Transverse colon (tissue), 4 donors: ENCODE measurements around the gene PRR7. TPM values are rescaled to one million over a fixed set of nuclear protein-coding genes. Genes with fewer than 3 reads are reported as not detected.

ENCODE experiments used
- DNase-seq: peaks from one replicate; pipeline ENCODE4 v3.0.0-alpha.2; 2019
- H3K27ac ChIP-seq, 4 donors: fragments of 200-600 bp; sonication (generic); 2 replicates each; pipeline ENCODE4 v1.5.1; 2016 to 2018; ENCODE audit warnings: inconsistent platforms in 4 of 4
- H3K27me3 ChIP-seq: fragments of 200-600 bp; sonication (generic); 2 replicates; pipeline ENCODE4 v1.5.1; 2017; ENCODE audit warnings: inconsistent platforms
- H3K36me3 ChIP-seq, 4 donors: fragments of 200-600 bp; sonication (generic); 2 replicates each; pipeline ENCODE4 v1.5.1; 2017 to 2019; ENCODE audit warnings: inconsistent platforms in 4 of 4
- H3K4me1 ChIP-seq, 4 donors: fragments of 200-600 bp; sonication (generic); 2 replicates each; pipeline ENCODE4 v1.5.1; 2017 to 2020; ENCODE audit warnings: inconsistent platforms in 4 of 4
- H3K4me3 ChIP-seq, 4 donors: fragments of 200-600 bp; sonication (generic); 1 replicate in 1 of 4; 2 replicates in 3 of 4; pipeline versions ENCODE4 v1.5.1 to v1.6.1; 2017 to 2019; ENCODE audit warnings: inconsistent platforms in 4 of 4
- H3K9me3 ChIP-seq, 2 donors: fragments of 200-600 bp; sonication (generic); 2 replicates each; pipeline ENCODE4 v1.5.1; 2017 to 2019; ENCODE audit warnings: inconsistent platforms in 2 of 2
- CTCF ChIP-seq, 5 experiments: fragments of 200-600 bp in 3 of 5; fragments of 450-650 bp in 2 of 5; sonication (generic) in 3 of 5; IDR thresholded peaks; 1 replicate in 2 of 5; 2 replicates in 3 of 5; pipeline ENCODE4 v1.5.1; 2016 to 2017; ENCODE audit warnings: antibody characterized with exemption in 5 of 5, inconsistent platforms in 3 of 5, mild to moderate bottlenecking in 2 of 5, moderate library complexity in 1 of 5
- EP300 ChIP-seq: sonication (generic); formaldehyde crosslinking; IDR thresholded peaks from one replicate; pipeline ENCODE4 v1.6.1; 2017; ENCODE audit warnings: antibody characterized with exemption, low read depth
- POLR2A ChIP-seq: fragments of 450-650 bp; IDR thresholded peaks from one replicate; pipeline ENCODE4 v1.6.1; 2016; ENCODE audit warnings: antibody characterized with exemption, mild to moderate bottlenecking, moderate library complexity
- POLR2AphosphoS5 ChIP-seq, 3 donors: sonication (generic); formaldehyde crosslinking; IDR thresholded peaks; one replicate each; pipeline ENCODE4 v1.6.1; 2016; ENCODE audit warnings: antibody characterized with exemption in 3 of 3
- WGBS, 2 donors: methylation state at CpG; one replicate each; pipeline ENCODE4 v1.1.5; 2018; ENCODE audit warnings: low coverage in 1 of 2; 5-methylcytosine and 5-hydroxymethylcytosine counted together
- in situ Hi-C, 4 donors: fragments of 200-750 bp; cut with MboI; loops; one replicate each; pipeline versions ENCODE4 v1.15.0 to v1.15.1; 2017; ENCODE audit warnings: low sequenced_read_pairs in 3 of 4, low pct_ligation_motif_present in 1 of 4, low pct_unique_long_range_greater_than_20kb in 1 of 4
- intact Hi-C: fragments of 100-400 bp; cut with DNase I; formaldehyde crosslinking; loops from one replicate; pipeline ENCODE4 v1.15.1; 2023; ENCODE audit warnings: low total_unique reads
- total RNA-seq, 4 donors: library from RNA; depleted of rRNA; stranded (reverse); fragments of >200 nt; gene quantifications; one replicate each; pipeline ENCODE4 v1.1.0, GENCODE V29; 2016

Gene PRR7
- total RNA-seq, 4 donors from 2014 or later = 2.1 to 5.0 (median 2.5) TPM; not detected in 1

- in situ Hi-C loops = loop anchor here in 2 of 4 donors (10.0 to 25.0 kb wide), 2 partner anchors 105 to 113 kb away; partner anchors contain the start of gene SLC34A1 (in 1 of the 2)
- H3K27me3 ChIP-seq = peaks cover 10% of the 10 kb centered on the region
- H3K4me1 ChIP-seq = peaks cover 9 to 40% (median 28%) of the 10 kb centered on the region in 4 donors
- intact Hi-C loops = loop anchor here (2.0 kb wide), 1 partner anchor 107 kb away; no protein-coding TSS in a partner anchor
- H3K27ac ChIP-seq = no peak overlapping the region
- H3K36me3 ChIP-seq = no peaks in the 10 kb centered on the region
- H3K4me3 ChIP-seq = no peak overlapping the region
- DNase-seq = no peak
- H3K9me3 ChIP-seq = no peaks in the 10 kb centered on the region
- TF ChIP-seq CTCF (IDR thresholded peaks at IDR 0.05) = no peak
- TF ChIP-seq EP300 = no peak
- TF ChIP-seq POLR2AphosphoS5 (IDR thresholded peaks at IDR 0.05) = no peak
- no peak for TF ChIP-seq POLR2A
- WGBS, 2 donors = 87 to 88% methylated on average over 6 of the region's 6 CpGs
Observed at GRCh38 chr5:177499842-177500241, 53.2 kb downstream of the PRR7 start.

DNA sequence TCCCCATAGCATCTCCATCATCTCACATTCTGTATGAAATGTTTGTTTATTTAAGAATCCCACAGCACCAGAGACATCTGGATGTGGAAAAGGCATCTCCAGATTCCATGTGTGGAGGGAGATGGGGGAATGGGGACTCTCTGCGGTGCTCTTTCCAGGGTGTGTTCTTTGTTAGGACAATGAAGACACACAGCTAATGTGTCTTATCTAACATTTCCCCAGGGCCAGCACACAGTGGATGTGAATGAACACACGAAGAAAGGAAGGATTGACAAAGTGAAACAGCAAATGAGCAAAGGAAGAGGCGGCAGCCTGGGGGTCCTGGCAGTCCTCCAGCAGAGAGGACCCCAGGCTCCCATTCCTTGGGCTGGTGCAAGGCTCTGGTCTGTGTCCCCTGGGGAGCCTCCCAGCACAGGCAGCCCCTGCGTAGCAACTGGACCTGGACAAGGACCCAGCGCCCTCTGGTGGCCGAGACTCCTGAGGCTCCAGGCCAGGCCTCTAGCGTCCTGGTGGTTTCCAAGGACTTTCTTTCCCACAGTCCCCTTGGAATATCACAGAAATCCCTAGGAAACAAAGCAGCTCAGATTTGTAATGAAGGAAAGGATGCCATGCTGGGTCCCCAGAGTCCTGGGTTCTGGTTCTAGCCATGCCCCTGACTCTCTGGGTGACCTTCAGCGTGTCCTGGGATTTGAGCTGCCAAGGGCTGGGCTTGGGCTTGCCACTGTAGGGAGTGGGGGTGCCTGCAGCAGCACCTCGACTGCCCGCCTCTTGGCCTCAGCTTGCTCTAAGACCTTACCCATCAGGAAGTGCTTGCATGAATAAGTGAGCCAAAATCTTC is 54.3 kb downstream of the PRR7 start:
- in situ Hi-C loops = loop anchor here in 2 of 4 donors (10.0 to 25.0 kb wide), 2 partner anchors 106 to 114 kb away; partner anchors contain the start of gene SLC34A1 (in 1 of the 2)
- Histone ChIP-seq H3K36me3 (no peaks in the 10 kb centered on the region), H3K27ac (peak overlapping the region in 3 of 4 donors; percentile 14 to 17 (median 14)), H3K4me3 (no peak overlapping the region), H3K9me3 (no peaks in the 10 kb centered on the region), H3K4me1 (peaks cover 9 to 30% (median 19%) of the 10 kb centered on the region in 4 donors), H3K27me3 (peaks cover 10% of the 10 kb centered on the region)
- peak; percentile 91 for DNase-seq
- intact Hi-C loops = loop anchor here (2.0 kb wide), 1 partner anchor 108 kb away; no protein-coding TSS in a partner anchor
- TF ChIP-seq CTCF (IDR thresholded peaks at IDR 0.05) = peak; percentile 85 to 95 (median 93)
- no peak for TF ChIP-seq EP300
- 0 to 18% methylated on average over 2 to 10 of the region's 10 CpGs for WGBS, 2 donors

DNA sequence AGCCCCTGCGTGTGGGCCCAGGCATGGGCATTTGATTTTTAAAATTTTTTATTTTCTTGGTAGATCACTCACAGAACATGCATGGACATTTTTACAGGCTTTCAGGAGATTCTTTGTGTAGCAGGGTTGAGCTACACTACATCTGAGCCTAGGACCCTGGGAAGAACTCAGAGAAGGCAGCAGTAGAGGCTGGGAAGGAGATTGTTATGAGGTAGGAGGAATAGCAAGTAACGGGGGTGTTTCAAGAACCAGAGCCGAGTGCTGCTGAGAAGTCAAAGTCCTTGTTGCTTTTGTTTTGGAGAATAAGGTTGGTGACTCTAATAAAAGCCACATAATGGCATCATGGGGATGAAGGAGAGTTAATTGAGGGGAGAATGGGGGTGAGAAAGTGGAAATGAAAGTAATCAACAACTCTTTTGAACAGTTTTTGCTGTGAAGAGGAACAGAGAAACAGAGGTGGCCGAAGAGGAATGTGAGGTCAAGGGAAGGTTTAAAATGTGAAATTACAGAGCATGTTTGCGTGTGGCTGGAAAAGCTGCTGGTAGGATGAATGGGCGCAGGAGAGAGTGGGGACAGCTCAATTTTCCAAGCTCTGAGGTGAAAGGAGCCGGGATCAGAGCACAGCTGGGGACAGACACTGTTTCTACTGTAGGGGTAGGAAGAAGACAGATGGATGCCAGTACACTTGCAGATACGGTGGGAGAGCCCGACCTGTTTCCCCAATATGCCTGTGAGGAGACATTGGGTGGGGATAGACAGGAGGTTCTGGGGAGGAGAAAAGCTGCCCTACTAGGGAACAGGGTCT is 55.5 kb downstream of the PRR7 start:
- no peak overlapping the region for H3K27ac ChIP-seq
- H3K9me3 ChIP-seq = no peaks in the 10 kb centered on the region
- in situ Hi-C loops (loop anchor here in 2 of 4 donors (10.0 to 25.0 kb wide), 2 partner anchors 107 to 115 kb away; partner anchors contain the start of gene SLC34A1 (in 1 of the 2)), intact Hi-C loops (loop anchor here (2.0 kb wide), 1 partner anchor 109 kb away; no protein-coding TSS in a partner anchor)
- H3K27me3 ChIP-seq = peaks cover 10% of the 10 kb centered on the region
- H3K36me3 ChIP-seq = no peaks in the 10 kb centered on the region
- H3K4me1 ChIP-seq = peaks cover 4 to 20% (median 13%) of the 10 kb centered on the region in 4 donors
- H3K4me3 ChIP-seq = no peak overlapping the region
- DNase-seq = no peak
- 49 to 55% methylated on average over 8 to 9 of the region's 9 CpGs for WGBS, 2 donors
- TF ChIP-seq CTCF (IDR thresholded peaks at IDR 0.05) (no peak), EP300 (no peak), POLR2A (no peak), POLR2AphosphoS5 (IDR thresholded peaks at IDR 0.05) (no peak)

DNA sequence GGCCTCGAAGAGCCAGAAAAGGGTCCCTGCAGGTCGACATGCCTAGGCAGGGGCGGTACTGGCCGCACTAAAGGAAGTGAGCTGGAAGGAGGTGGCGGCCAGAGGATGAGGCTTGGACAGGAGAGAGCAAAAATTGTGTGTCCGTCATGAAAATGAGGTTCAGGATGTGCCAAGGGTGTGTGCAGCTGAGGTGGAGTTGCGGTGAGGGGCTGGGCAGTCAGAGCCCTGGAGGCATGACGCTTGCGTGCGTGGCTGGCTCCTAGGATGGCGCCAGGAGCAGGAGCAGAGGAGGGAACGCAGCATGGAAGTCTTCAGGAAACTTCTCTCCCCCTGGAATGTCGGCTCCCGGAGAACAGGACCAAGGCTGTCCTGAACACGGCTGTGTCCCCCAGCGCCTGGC is 56.3 kb downstream of the PRR7 start:
- intact Hi-C loops = no loop called here
- no peaks in the 10 kb centered on the region for H3K36me3 ChIP-seq
- peaks cover 10% of the 10 kb centered on the region for H3K27me3 ChIP-seq
- in situ Hi-C loops = loop anchor here in 2 of 4 donors (10.0 to 25.0 kb wide), 2 partner anchors 108 to 116 kb away; partner anchors contain the start of gene SLC34A1 (in 1 of the 2)
- no peaks in the 10 kb centered on the region for H3K9me3 ChIP-seq
- no peak overlapping the region for H3K4me3 ChIP-seq
- peaks cover 4 to 16% (median 9%) of the 10 kb centered on the region in 4 donors for H3K4me1 ChIP-seq
- 79 to 85% methylated on average over 5 to 16 of the region's 16 CpGs for WGBS, 2 donors
- DNase-seq = no peak
- no peak overlapping the region for H3K27ac ChIP-seq
- no peak for TF ChIP-seq POLR2AphosphoS5 (IDR thresholded peaks at IDR 0.05)
